HG03439 (cell line): ENCODE measurements around the gene TAF4.
"Not testable (repeated sequence)": the region's sequence is repeated elsewhere in the genome, so short reads cannot be mapped to it uniquely, and the experiment has no call there.

Experiments
- ATAC-seq: cut with Tn5 transposase; IDR thresholded peaks from one replicate; pipeline ENCODE4 v1.9.1; 2021; ENCODE audit warnings: mild to moderate bottlenecking, moderate library complexity; ENCODE audit not compliant: unreplicated experiment

The TAF4 gene

DNA sequence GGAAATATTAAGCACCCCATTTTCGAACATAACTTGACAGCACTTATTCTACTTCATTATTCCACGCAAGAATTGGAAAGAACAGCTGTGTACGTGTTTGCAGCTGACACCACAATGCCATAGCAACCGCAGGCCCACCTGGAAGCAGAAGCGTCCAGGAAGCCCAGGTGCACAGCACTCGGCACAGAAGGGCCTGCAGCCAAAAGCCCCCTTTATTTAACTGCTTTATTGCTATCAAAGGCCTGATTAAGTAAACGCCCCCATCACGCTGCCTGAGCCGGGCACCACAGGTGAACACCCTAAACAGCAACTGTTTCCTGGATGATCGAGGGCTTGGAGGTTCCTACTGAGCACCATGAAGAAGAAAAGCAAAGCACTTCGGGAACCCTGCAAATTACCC lies 6.3 kb downstream of the TAF4 start:
- ATAC-seq: no peak

DNA sequence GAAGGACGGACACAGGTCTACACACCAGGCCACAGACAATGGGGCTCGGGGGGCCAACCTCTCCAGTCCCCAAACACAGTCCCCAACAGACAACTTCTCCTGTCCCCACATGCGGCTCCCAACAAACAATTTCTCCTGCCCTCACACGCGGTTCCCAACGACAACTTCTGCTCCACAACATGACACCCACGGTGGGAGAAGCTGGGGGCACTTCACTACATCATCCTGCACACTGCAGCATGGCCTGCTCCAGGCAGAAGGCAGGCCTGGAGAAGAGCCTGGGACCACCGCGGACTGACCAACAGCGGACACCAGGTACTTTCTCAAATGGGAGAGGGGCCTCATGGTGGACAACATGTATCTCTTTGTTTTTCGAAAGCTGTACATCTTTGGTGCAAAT lies 6.7 kb downstream of the TAF4 start:
- ATAC-seq: no peak

DNA sequence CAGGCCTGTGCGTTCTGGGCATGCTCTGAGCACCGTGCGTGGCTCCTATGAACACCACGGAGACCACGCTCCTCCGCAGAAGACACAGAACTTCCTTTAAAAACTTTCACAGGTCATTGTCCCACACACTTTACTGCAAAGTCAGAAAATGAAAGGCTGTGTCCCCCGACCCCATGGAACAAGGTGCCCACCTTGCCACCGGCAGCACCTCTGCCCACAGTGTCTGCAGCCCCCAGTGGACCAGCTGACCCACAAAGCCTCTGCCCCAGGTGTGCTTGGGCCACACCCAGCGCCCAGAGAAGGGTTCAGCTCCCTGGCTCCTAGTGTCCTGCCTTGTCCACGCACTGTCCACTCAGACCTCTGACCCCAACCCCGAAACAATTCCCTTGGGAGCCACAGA lies 8.7 kb downstream of the TAF4 start:
- no peak for ATAC-seq

DNA sequence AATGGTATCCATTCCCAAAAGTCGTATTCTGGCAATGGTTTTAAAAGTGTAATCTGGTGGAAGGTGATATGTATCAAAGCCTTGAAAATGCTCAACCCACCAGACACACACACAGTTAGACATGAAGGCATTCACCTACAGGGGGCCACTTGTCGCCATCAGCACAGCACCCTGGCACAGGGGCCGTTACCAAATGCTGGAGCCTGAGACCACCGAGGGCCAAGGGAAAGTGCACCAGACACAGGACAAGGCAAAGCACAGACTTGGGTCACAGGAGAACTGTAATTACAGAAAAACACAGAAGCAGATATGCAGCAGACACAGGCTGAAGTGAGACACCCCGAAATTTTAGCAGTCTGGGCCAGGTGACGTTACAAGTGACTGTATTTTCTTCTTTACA lies 9.3 kb downstream of the TAF4 start:
- no peak for ATAC-seq

DNA sequence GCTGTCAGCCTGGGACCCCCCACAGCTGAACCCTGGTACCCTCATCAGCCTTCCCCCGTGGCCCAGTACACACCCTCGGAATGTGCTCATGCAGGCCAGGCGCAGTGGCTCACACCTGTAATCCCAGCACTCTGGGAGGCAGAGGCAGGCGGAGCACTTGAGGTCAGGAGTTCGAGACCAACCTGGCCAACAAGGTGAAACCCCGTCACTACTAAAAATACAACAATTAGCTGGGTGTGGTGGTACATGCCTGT lies 9.9 kb downstream of the TAF4 start:
- not testable (repeated sequence) for ATAC-seq

DNA sequence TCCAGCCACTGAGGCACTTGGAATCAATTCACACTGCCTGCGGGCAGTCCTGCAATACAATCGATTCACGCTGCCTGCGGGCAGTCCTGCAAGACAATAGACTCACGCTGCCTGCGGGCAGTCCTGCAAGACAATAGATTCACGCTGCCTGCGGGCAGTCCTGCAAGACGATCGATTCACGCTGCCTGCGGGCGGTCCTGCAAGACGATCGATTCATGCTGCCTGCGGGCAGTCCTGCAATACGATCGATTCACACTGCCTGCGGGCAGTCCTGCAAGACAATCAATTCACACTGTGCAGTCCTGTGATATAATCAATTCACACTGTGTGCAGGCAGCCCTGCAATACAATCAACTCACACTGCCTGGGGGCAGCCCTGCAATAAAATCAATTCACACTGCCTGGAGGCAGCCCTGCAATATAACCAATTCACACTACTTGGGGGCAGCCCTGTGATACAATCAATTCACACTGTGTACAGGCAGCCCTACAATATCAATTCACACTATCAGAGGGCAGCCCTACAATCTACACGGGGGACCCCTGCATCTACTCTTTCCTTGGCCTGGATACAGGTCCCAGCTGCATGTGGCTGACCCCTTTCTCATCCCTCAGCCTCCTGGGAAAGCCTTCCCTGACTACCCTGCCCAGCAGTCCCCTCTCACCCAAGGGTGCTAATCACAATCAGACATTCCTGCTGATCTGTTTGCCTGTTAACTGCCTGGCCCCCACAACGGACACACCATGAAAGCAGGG lies 10.4 kb downstream of the TAF4 start:
- ATAC-seq: no peak

DNA sequence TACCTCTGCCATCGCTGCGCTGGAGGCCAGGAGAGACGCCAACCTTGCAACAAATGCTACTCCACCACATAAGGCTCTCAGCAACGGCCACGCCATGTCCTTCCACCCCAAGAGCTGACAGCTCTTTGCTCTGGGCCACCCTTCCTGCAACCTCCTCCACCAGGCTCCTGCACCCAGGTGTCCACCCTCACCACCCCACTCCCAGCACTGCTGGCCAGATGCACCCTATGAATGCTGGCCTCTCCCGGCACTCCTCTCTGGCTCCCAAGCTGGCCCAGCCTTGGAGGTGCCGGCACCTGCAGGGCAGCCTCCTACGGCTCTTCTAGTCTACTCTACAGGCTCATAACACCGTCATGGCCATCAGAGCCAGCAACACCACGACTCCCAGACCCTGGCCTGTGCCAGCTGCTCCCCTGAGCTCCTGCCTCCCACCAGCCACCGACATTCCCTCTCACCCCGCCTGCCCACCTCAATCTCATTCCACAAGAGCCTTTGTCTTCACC lies 11.2 kb downstream of the TAF4 start:
- no peak for ATAC-seq

DNA sequence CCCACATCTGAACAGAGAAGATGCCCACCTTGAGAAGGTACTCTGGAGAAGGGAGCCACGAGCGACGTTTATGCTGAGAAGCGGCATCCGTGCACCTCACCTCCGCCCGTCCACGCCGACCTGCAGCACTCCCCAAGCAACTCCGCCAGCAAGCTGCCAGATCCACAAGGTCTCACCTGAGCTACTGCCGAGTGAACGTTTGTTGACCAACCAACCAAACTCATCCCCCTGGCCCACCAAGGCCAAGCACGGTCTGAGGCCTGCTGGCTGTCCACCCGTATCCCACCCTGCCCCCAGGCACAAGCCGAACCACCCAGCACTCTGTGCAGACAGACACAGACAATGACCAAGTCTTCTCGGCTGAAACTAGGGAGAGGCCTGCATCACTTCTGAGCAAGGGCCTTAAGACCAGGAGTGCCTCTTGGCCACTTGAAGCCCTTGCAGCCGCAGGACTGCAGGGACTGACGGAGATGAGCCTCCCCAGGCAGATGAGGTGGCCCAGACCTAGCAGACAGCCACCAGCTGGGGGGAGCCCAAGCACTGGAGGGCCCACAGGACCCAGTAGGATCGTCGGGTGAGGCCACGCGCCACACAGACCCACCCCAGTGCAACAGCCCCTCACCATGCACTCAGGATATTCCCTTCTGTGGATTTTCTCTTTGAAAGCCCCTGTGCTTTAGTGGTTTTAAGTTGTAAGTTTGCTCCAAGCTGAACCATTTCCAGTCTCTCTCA lies 12.1 kb downstream of the TAF4 start:
- no peak for ATAC-seq

DNA sequence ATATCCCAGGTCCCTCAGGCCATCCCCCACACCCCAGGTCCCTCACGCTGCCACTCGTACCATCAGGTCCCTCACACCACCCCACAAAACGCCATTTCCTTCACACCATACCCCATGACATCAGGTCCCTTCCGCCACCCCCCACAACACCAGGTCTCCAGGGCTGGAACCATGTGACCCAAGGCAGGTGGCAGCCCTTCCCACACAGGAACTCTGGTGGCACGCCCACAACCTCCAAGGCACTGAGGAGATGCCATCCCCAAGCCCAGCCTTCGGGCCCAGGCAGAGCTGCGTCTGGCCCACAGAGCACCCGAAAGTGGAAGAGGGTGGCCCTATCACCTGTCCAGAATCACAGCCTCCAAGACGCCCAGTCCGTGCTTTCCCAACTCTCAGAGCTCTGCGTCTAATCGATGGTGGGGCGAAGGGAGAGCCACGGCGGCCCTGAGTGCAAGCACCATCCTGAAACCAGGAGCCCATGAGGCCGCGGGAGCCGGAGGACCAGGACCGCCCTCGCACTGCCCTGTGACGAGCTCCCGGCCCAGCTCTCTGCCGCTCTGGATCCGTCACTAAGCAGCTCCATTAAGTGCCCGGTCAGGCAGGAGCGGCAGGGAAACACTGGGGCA lies 12.7 kb downstream of the TAF4 start:
- no peak for ATAC-seq

DNA sequence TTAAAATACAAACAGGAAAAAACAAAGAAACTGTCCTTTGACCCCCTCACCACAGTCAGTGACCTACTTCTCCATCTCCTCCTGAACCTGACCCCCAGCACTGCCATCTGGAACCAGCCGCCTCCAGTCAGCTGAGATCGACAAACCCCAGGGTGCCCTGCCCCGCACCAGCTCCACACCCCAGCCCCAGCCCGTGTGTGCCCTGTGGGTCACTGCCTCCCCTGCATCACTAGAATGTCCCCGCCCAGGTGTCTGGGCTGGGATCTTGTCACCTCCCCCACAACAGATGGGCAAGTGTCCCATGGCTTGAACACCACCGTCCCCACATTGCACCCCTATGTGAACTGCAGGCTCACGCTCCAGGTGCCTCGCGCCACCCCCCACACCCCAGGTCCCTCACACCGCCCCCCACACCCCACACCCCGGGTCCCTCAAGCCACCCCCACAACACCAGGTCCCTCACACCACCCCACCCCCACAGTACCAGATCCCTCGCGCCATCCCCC lies 13.3 kb downstream of the TAF4 start:
- no peak for ATAC-seq

DNA sequence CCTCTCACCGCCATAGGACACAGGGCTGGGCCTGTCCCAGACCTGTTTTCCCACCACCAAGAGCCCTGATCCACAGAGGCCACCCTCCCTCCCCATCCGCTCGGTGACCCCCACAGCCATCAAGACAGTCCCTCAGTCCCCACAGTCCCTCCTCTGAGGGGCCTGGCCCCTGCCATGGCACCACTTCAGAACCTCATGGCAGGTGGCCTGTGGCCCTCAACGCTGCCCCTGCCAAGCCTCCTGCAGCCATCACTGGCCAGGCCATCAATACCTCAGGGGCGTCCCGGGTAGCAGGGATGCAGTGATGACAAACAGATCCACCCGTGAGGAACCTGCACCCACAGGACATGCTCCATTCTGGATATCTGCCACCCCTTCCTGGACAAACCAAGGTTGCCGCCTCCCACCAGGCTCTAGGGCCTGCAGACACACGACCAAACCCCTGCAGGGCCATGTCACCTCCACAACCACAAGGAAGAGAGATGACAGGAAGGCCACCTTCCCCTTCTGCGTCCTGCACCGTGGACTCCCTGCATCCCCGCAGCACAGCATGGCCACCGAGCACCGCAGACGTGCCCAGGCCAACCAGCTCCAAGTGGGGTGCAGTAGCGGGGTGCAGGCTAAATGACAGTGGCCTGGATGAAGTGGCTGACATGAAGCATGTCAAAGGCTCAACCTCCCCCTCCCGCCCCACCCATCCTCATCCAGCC lies 14.0 kb downstream of the TAF4 start:
- no peak for ATAC-seq

DNA sequence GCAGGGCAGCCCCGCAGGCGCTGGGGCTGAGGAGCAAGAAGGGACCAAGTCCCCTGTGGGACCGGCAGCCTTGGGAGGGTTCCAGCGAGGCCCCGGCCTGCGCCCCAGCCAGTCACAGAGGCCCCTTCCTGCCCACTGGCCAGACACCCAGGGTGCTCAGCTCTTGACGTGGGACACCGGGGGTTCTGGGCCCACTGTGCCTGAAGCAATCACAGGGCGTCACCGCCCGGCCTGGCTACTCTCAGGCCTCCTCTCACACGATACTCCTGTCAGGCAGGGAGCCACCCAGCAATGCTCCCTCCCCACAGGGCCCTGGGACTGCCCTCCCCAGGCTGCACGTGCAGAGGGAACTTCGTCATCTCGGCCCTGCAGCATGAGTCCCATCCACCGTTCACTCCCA lies 14.5 kb downstream of the TAF4 start:
- no peak for ATAC-seq

DNA sequence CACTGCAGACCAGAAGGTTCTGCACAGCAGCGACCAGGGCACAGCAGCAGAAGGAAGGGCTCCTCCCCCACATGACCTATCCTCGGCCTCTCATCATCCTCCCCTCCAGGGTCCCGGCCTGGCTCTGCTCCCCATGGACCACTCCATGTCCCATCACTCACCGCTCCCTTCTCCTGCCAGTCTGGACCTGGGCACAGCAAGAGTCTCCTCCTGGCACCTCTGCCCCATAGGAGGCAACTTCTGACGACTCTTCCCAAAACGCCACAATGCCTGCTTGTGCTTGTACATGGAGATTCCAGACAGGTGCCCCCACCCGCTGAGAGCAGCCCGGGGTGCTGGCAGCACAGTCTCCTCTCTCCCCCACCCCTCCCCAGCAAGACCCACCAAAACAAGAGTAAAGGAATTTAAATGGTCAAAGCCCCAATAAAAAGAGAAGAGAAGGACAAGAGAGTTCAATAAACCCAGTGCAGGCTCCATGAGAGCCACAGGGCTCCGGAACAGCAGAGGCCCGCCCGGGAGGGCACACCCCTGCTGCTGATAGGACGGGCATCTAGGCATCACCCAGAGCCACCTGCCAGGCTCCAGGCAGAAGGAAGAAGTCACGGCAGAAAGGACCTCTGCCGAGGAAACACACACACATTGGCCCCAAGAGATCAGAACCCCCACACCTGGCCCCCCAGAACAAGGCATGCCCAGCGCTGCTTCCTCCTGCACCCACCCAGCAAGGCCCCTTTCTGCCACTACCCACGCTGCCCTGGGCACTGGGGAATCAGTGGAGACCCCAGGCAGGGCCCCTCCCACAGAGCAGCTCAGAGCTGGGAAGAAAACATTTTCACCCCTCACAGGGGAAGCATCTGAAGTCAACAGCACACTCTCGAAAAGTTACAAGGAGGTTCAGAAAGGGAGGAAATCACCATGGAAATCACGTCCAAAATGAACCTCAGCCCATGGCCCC lies 15.2 kb downstream of the TAF4 start:
- no peak for ATAC-seq

DNA sequence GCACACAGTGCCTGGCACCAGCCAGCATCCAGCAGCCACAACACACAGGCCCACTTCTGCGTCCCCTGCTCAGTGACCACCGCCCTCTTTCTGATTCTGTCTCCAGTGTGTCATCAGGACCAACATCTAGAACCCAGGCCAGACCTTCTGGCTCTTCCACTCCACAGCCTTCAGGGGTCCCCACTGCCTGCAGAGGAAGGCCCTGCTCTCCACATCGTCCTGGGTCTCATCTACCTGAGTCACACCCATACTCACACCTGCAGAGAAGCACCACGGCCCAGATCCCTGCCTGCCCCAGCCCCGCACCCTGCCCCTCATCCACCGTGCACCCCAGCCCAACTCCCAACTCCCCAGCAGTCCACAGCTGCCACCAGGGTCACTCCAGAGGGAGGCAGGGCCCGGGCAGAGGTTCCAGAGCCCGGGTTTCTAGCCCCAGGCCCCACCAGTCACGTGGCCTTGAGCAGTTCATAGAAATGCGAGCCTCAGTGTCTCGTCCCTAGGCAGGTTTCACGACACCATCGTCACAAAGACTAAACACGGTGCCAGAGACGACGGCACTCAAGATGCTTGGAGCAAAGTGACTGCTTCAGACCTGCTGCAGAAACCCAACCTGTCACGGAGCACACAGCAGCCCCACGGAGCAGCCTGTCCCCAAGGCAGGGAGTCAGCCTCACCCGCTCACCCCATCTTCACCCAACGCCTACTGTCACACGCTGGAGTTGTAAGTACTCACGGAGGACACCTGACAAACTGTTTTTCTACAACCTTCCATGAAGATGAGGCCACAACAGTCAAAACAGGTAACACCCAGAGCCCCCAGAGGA lies 16.1 kb downstream of the TAF4 start:
- no peak for ATAC-seq

DNA sequence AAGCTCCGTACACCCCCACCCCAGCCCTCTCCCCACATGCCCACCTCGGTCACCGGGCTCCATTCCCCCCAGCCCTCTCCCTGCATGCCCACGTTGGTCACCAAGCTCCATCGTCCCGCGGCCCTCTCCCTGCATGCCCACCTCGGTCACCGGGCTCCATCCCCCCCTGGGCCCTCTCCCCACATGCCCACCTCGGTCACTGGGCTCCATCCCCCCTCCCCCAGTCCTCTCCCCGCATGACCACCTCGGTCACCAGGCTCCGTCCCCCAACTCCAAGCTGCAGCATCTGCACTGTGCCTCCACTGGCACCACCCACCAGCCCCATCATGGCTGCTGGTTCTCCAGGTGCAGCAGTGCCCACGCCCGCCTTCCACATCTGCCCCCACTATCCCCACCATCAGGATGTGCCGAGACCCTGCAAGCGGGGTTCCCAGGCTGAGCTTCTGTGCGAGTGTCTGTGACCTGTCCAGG lies 16.8 kb downstream of the TAF4 start:
- ATAC-seq: no peak

DNA sequence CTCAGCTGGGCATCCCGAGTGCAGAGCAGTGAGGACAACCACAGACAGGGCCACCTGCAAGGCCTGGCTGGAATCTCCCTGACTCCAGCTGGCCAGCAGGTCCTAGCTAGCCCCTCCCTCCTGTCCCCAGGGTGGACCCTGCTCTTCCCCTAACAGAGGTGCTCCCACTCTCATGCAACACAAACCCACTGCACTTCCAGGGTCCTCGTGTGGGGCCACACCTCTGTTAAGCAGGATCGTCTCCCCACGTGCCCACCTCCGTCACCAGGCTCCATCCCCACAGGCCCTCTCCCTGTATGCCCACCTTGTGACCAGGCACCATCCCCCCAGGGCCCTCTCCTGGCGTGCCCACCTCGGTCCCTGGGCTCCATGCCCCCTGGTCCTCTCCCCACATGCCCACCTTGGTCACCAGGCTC lies 17.3 kb downstream of the TAF4 start:
- ATAC-seq: no peak

DNA sequence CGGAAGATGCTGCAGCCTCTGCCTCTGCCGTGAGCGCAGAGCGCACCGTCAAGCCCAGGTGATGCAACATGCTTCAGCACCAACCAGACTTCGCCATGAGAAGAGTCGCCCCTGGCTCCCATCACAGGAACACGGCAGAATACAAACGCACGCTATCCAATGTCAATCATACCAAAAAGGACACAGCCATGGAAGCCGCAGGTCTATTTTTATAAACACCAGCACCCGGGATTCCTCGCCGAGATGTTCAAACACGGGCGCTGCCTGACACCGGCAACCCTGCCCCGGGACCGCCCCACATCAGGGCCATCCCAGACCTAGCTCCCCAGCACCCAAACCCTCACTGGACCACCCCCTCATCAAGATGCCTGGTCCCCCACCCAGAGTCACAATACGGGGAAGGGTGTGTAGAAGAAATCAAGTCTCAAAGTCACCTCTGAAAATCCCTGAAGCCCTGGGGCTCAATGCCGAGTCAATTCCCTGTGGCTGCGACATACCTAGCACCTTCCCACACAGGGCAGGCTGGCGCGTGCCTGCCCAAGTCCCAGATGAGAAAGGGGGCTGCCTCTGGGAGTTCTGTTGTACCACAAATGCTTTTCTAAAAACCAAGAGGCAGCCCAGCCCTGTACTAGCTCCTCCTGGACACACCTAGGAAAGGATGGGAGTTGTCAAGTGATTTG lies 17.9 kb downstream of the TAF4 start:
- no peak for ATAC-seq

DNA sequence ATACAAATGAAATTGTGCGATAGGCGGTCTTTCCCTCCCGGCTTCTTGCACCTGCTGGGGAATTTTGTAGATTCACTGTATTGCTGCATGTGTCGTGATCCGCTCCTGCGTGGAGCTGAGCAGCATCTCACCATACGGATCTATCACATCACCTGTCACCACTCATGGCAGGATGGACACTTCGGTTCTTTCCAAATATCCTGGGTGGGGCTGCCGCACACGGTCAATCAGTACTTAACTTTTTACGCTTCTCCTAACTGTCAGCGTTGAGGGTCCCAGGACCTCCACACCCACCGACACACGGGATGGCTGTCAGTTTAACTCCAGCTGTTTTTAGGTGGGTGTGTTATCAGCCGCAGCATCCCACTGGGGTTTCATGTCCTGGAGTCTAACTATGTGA lies 19.2 kb downstream of the TAF4 start:
- no peak for ATAC-seq
